SU-DHL-6 (cell line): ENCODE data around the gene ANXA2.

Experiments
- H2AFZ ChIP-seq: fragments of 200-600 bp; sonication (generic); 2 replicates; pipeline ENCODE4 v1.6.1; 2014; ENCODE audit warnings: low read depth, mild to moderate bottlenecking, moderate library complexity, mixed read lengths, antibody characterized with exemption, low read length; ENCODE audit not compliant: severe bottlenecking
- H3F3A ChIP-seq: fragments of 200-600 bp; shearing (Covaris generic); 2 replicates; pipeline ENCODE4 v1.6.0; 2016; ENCODE audit warnings: antibody characterized with exemption, mild to moderate bottlenecking; ENCODE audit not compliant: insufficient read depth
- H3K27ac ChIP-seq: fragments of 200-600 bp; sonication (generic); 2 replicates; pipeline ENCODE4 v1.5.1; 2016; ENCODE audit warnings: low read depth, mild to moderate bottlenecking, low read length, moderate library complexity, mixed read lengths
- H3K27me3 ChIP-seq: fragments of 200-600 bp; sonication (generic), shearing (Covaris generic); 2 replicates; pipeline ENCODE4 v1.6.0; 2014; ENCODE audit warnings: mild to moderate bottlenecking, low read length
- H3K36me3 ChIP-seq: fragments of 200-600 bp; sonication (generic); 2 replicates; pipeline ENCODE4 v1.6.1; 2014; ENCODE audit warnings: mild to moderate bottlenecking, low read length, mixed read lengths
- H3K4me2 ChIP-seq: fragments of 300-600, 200-600 bp; shearing (Covaris generic), sonication (generic); 2 replicates; pipeline ENCODE4 v1.6.0; 2014; ENCODE audit warnings: low read length, low read depth, mild to moderate bottlenecking; ENCODE audit not compliant: poor library complexity, severe bottlenecking
- H3K4me3 ChIP-seq: fragments of 200-600 bp; sonication (generic); 2 replicates; pipeline ENCODE4 v1.5.1; 2014; ENCODE audit warnings: antibody characterized with exemption, low read length, mild to moderate bottlenecking, mixed read lengths; ENCODE audit not compliant: insufficient read depth, poor library complexity, severe bottlenecking
- H3K79me2 ChIP-seq: fragments of 200-600 bp; sonication (generic); 2 replicates; pipeline ENCODE4 v1.6.1; 2014; ENCODE audit warnings: mild to moderate bottlenecking, low read length, moderate library complexity; ENCODE audit not compliant: insufficient read depth
- H3K9ac ChIP-seq: fragments of 200-600 bp; sonication (generic); 2 replicates; pipeline ENCODE4 v1.7.0; 2014; ENCODE audit warnings: mild to moderate bottlenecking, low read length
- H3K9me2 ChIP-seq: fragments of 200-600 bp; sonication (generic); replicated peaks from 2 replicates; pipeline ENCODE4 v1.6.1; 2014; ENCODE audit warnings: low read length; ENCODE audit not compliant: insufficient read depth
- H3K9me3 ChIP-seq: fragments of 200-600 bp; sonication (generic); 2 replicates; pipeline ENCODE4 v1.6.1; 2014; ENCODE audit warnings: low read length, mixed read lengths; ENCODE audit not compliant: insufficient read depth
- H4K20me1 ChIP-seq: fragments of 200-600 bp; sonication (generic); 2 replicates; pipeline ENCODE4 v1.6.1; 2014; ENCODE audit warnings: low read depth, mild to moderate bottlenecking, antibody characterized with exemption, low read length, moderate library complexity, mixed read lengths
- EZH2phosphoT487 ChIP-seq: fragments of 200-600 bp; sonication (generic), shearing (Covaris generic); conservative IDR thresholded peaks from 2 replicates; pipeline ENCODE4 v1.6.1; 2018; ENCODE audit warnings: mild to moderate bottlenecking, antibody characterized with exemption, low read length, moderate library complexity, mixed read lengths
- TF ChIP-seq, protein P1 (sequence below): fragments of 200-600 bp; sonication (generic); IDR thresholded peaks from one replicate; pipeline ENCODE4 v1.5.1; 2017; ENCODE audit warnings: antibody characterized with exemption, mild to moderate bottlenecking, low read length, moderate library complexity; ENCODE audit not compliant: insufficient read depth, poor library complexity, severe bottlenecking

The ANXA2 gene

DNA sequence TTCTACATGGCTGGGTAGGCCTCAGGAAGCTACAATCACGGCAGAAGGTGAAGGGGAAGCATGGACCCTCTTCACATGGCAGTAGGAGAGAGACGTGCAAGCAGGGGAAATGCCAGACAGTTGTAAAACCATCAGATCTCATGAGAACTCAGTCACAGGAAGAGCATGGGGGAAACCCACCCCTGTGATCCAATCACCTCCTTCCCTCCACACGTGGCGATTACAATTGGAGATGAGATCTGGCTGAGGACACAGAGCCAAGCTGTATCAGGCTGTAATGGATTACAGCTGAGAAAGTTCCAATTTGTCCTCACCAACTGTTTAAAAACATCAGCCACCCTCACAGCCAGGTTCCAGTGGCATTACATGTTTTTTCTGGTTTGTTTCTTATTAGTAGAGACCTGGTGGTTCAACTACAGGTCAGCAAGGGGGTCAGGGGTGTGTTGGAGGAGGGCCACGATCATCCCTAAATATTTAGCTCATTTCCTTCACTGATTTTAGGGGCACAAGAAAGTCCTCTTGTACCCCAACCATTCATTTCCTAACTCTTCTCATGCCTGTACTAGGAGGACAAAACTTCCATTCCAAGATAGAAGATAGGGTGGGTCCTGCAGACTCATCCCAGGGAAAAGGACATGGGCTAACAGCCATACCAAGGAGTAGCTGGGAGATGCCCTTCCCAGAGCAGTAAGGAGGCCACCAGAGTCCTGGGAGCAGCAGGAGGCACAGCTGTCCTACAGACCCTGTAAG, 54.4 kb downstream of the ANXA2 start:
- H3K4me3 ChIP-seq: no peak overlapping the region
- no peaks in the 10 kb centered on the region for H4K20me1 ChIP-seq
- no peak overlapping the region for H3K9ac ChIP-seq
- H3K27ac ChIP-seq: no peak overlapping the region
- H3K9me2 ChIP-seq: no peaks in the 10 kb centered on the region
- no peak overlapping the region for H2AFZ ChIP-seq
- H3K36me3 ChIP-seq: no peaks in the 10 kb centered on the region
- no peaks in the 10 kb centered on the region for H3K79me2 ChIP-seq
- TF ChIP-seq EZH2phosphoT487: no peak
- TF ChIP-seq, protein P1, sequence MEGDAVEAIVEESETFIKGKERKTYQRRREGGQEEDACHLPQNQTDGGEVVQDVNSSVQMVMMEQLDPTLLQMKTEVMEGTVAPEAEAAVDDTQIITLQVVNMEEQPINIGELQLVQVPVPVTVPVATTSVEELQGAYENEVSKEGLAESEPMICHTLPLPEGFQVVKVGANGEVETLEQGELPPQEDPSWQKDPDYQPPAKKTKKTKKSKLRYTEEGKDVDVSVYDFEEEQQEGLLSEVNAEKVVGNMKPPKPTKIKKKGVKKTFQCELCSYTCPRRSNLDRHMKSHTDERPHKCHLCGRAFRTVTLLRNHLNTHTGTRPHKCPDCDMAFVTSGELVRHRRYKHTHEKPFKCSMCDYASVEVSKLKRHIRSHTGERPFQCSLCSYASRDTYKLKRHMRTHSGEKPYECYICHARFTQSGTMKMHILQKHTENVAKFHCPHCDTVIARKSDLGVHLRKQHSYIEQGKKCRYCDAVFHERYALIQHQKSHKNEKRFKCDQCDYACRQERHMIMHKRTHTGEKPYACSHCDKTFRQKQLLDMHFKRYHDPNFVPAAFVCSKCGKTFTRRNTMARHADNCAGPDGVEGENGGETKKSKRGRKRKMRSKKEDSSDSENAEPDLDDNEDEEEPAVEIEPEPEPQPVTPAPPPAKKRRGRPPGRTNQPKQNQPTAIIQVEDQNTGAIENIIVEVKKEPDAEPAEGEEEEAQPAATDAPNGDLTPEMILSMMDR: no peak
- H3F3A ChIP-seq: no peaks in the 10 kb centered on the region
- no peaks in the 10 kb centered on the region for H3K27me3 ChIP-seq
- no peaks in the 10 kb centered on the region for H3K9me3 ChIP-seq
- H3K4me2 ChIP-seq: no peak overlapping the region

DNA sequence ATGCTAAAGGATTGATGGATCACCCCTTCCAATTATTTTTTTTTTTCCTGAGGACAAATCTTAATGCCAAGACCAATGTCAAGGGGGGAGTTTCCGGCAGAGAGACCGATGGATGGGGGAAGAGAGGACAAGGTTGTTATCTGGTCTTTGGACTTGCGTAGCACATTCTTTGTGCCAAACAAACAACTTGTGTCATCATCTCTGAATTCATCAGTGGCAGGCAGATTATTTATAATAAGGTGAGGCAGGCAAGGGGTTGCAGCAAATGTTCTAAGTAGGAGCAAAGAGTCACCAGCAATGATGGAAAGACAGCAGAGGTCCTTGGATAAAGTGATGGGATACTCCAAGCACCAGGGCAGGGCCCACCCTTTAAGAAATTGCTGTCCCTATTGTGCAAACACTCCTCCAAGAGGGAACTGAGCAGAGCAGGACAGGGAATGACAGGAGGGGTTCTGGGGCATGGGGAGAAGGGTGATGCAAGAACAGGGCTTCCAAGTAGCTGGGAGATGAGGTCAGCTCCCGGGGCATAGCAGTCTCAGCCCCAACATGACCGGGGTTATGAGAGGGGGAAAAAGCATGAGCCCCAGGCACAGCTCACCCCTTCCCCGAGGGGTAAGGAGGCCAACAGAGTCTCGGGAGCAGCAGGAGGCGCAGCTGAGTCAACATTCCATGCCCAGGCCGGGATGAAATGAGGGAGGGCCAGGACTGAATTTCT, 57.4 kb downstream of the ANXA2 start:
- Histone ChIP-seq H4K20me1 (no peaks in the 10 kb centered on the region), H3K9ac (no peak overlapping the region), H3K4me3 (no peak overlapping the region), H3K9me3 (no peaks in the 10 kb centered on the region), H3K4me2 (no peak overlapping the region), H3K27ac (no peak overlapping the region), H3K27me3 (no peaks in the 10 kb centered on the region), H3K79me2 (no peaks in the 10 kb centered on the region), H3F3A (no peaks in the 10 kb centered on the region), H3K9me2 (no peaks in the 10 kb centered on the region), H3K36me3 (no peaks in the 10 kb centered on the region), H2AFZ (no peak overlapping the region)
- no peak for TF ChIP-seq EZH2phosphoT487
- TF ChIP-seq, protein P1: no peak

DNA sequence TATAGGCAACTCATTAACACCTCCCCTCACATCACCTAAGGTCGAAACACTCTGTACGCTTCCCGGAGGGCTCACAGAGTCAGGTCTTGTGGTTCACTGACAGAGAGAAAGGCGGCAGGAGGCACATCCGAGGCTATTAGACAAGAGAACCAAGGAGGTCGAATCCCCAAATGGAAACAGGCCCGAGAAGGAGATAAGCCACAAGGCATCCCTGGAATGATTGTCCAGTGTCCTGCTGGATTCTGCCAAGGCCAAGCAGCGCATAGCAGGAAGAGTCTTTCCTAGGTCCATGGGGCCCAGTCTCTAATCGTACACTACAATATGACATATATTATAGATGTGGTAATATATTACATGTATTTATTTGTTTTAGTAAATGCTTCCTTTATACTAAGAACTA, 58.5 kb downstream of the ANXA2 start:
- Histone ChIP-seq H3F3A (no peaks in the 10 kb centered on the region), H2AFZ (no peak overlapping the region), H3K36me3 (no peaks in the 10 kb centered on the region), H3K27ac (no peak overlapping the region), H4K20me1 (no peaks in the 10 kb centered on the region), H3K79me2 (no peaks in the 10 kb centered on the region), H3K4me3 (no peak overlapping the region), H3K9ac (no peak overlapping the region), H3K4me2 (no peak overlapping the region), H3K9me2 (no peaks in the 10 kb centered on the region), H3K9me3 (no peaks in the 10 kb centered on the region), H3K27me3 (no peaks in the 10 kb centered on the region)
- TF ChIP-seq EZH2phosphoT487: no peak
- TF ChIP-seq, protein P1: no peak
